Neural cell (in vitro differentiated cells): ENCODE results near the gene RNF133. TPM values are rescaled to one million over a fixed set of nuclear protein-coding genes. Genes with fewer than 3 reads are reported as not detected.

Source experiments
- H2AFZ ChIP-seq: fragments of 200-600, 300-800 bp; sonication (generic), shearing (Covaris generic); 2 replicates; pipeline ENCODE4 v1.6.0; 2014; ENCODE audit warnings: low read depth, mild to moderate bottlenecking, antibody characterized with exemption, low read length, moderate library complexity
- H3F3A ChIP-seq: fragments of 200-600 bp; shearing (Covaris generic); 2 replicates; pipeline ENCODE4 v1.6.1; 2016; ENCODE audit warnings: mild to moderate bottlenecking, moderate library complexity, mixed read lengths, antibody characterized with exemption, low read length; ENCODE audit not compliant: insufficient read depth, poor library complexity, severe bottlenecking
- H3K27ac ChIP-seq: fragments of 200-600, 300-800 bp; sonication (generic), shearing (Covaris generic); 2 replicates; pipeline ENCODE4 v1.5.1; 2014; ENCODE audit warnings: mild to moderate bottlenecking, low read length, moderate library complexity
- H3K27me3 ChIP-seq: fragments of 300-800, 200-600 bp; sonication (generic), shearing (Covaris generic); 2 replicates; pipeline ENCODE4 v1.6.0; 2014; ENCODE audit warnings: mild to moderate bottlenecking, low read depth, low read length, moderate library complexity; ENCODE audit not compliant: insufficient read depth
- H3K36me3 ChIP-seq: fragments of 300-800, 200-600 bp; sonication (generic), shearing (Covaris generic); 2 replicates; pipeline ENCODE4 v1.5.1; 2014; ENCODE audit warnings: mild to moderate bottlenecking, antibody characterized with exemption, low read length, moderate library complexity; ENCODE audit not compliant: insufficient read depth
- H3K4me2 ChIP-seq: fragments of 300-800, 200-600 bp; sonication (generic), shearing (Covaris generic); 2 replicates; pipeline ENCODE4 v1.6.0; 2014; ENCODE audit warnings: mild to moderate bottlenecking, low read length
- H3K4me3 ChIP-seq: fragments of 300-800, 200-600 bp; sonication (generic), shearing (Covaris generic); 2 replicates; pipeline ENCODE4 v1.5.1; 2014; ENCODE audit warnings: mild to moderate bottlenecking, low read length, moderate library complexity
- H3K79me2 ChIP-seq: fragments of 200-600 bp; shearing (Covaris generic); replicated peaks from 2 replicates; pipeline ENCODE4 v1.6.0; 2014; ENCODE audit warnings: mild to moderate bottlenecking, low read length, moderate library complexity; ENCODE audit not compliant: insufficient read depth
- H3K9ac ChIP-seq: fragments of 300-800, 200-600 bp; sonication (generic), shearing (Covaris generic); 2 replicates; pipeline ENCODE4 v1.6.1; 2016; ENCODE audit warnings: mild to moderate bottlenecking, low read length, mixed read lengths
- H3K9me2 ChIP-seq: fragments of 200-600 bp; shearing (Covaris generic); 2 replicates; pipeline ENCODE4 v1.6.1; 2016; ENCODE audit warnings: mild to moderate bottlenecking, low read length, mixed read lengths; ENCODE audit not compliant: insufficient read depth
- H3K9me3 ChIP-seq: fragments of 200-600, 300-800 bp; sonication (generic), shearing (Covaris generic); 2 replicates; pipeline ENCODE4 v1.6.1; 2016; ENCODE audit warnings: mild to moderate bottlenecking, mixed run types, low read length, moderate library complexity, mixed read lengths
- H4K20me1 ChIP-seq: fragments of 200-600 bp; shearing (Covaris generic); 2 replicates; pipeline ENCODE4 v1.6.1; 2016; ENCODE audit warnings: mild to moderate bottlenecking, mixed run types; ENCODE audit not compliant: insufficient read depth
- EP300 ChIP-seq: fragments of 450-650 bp; conservative IDR thresholded peaks from 2 replicates; pipeline ENCODE4 v1.6.1; 2014; ENCODE audit warnings: antibody characterized with exemption, mild to moderate bottlenecking, moderate library complexity; ENCODE audit not compliant: poor library complexity, severe bottlenecking
- EZH2 ChIP-seq: fragments of 200-600, 300-800 bp; shearing (Covaris generic), sonication (generic); IDR thresholded peaks from 2 replicates; pipeline ENCODE4 v1.6.1; 2014; ENCODE audit warnings: antibody characterized with exemption, low read length, borderline replicate concordance, mild to moderate bottlenecking; ENCODE audit not compliant: insufficient read depth, poor library complexity, severe bottlenecking
- MXI1 ChIP-seq: fragments of 450-650 bp; conservative IDR thresholded peaks from 2 replicates; pipeline ENCODE4 v1.6.1; 2014; ENCODE audit warnings: antibody characterized with exemption, mild to moderate bottlenecking; ENCODE audit not compliant: poor library complexity, severe bottlenecking
- POLR2AphosphoS5 ChIP-seq: IDR thresholded peaks from 2 replicates; pipeline ENCODE4 v1.6.1; 2012
- RAD21 ChIP-seq: fragments of 450-650 bp; conservative IDR thresholded peaks from 2 replicates; pipeline ENCODE4 v1.6.1; 2014; ENCODE audit warnings: antibody characterized with exemption, mild to moderate bottlenecking, moderate library complexity
- SMC3 ChIP-seq: fragments of 450-650 bp; conservative IDR thresholded peaks from 2 replicates; pipeline ENCODE4 v1.6.1; 2014; ENCODE audit warnings: antibody characterized with exemption, mild to moderate bottlenecking, moderate library complexity; ENCODE audit not compliant: poor library complexity
- TAF1 ChIP-seq: IDR thresholded peaks from 2 replicates; pipeline ENCODE4 v1.6.1; 2012; ENCODE audit warnings: low read depth
- polyA plus RNA-seq: library from polyadenylated mRNA; depleted of rRNA; stranded (reverse); fragments of >200 nt; gene quantifications from 2 replicates; pipeline ENCODE4 v1.2.3, GENCODE V29; 2014
- TF ChIP-seq, protein P1 (sequence below): IDR thresholded peaks from 2 replicates; pipeline ENCODE4 v1.6.1; 2012; ENCODE audit warnings: borderline replicate concordance
- TF ChIP-seq, protein P2 (sequence below): fragments of 450-650 bp; IDR thresholded peaks from 2 replicates; pipeline ENCODE4 v1.5.1; 2014; ENCODE audit warnings: antibody characterized with exemption, mild to moderate bottlenecking, moderate library complexity; ENCODE audit not compliant: poor library complexity, severe bottlenecking

RNF133 gene
- polyA plus RNA-seq, 1 donor from 2014 or later, result not detected

DNA sequence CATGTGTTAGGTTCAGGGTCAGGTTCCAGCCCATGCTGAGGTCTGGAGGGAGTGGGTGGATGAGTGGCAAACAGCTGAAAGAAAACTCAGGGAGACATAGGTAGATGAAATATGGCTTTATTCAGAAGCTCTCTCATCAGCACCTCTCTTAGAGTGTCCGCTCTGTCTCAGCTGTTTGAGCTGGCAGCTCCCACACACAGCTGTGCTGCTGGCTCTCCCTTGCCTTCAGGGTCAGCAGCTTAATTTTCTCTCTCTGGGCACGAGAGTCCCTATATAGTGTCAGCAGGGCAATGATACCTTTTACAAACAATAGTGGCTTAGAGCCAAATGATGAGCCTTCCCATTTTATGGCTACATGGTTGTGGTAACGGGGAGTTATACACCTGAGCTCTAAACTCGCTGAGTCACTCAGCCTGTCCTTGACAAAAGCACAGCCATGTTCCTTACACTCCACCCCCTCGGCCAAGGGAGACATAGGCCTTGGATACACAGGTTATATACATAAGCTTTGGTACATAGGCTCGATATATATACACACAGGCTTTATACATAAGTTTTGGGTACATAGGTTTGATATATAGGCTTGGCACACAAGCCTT is 10.4 kb downstream of the RNF133 start:
- Histone ChIP-seq H2AFZ (no peak overlapping the region), H4K20me1 (no peaks in the 10 kb centered on the region), H3K4me2 (no peak overlapping the region), H3K36me3 (no peaks in the 10 kb centered on the region), H3F3A (no peaks in the 10 kb centered on the region), H3K4me3 (no peak overlapping the region), H3K27me3 (no peaks in the 10 kb centered on the region), H3K9me3 (no peaks in the 10 kb centered on the region), H3K79me2 (no peaks in the 10 kb centered on the region), H3K9ac (no peak overlapping the region), H3K27ac (no peak overlapping the region), H3K9me2 (no peaks in the 10 kb centered on the region)
- no peak for TF ChIP-seq MXI1
- TF ChIP-seq EP300, result no peak
- TF ChIP-seq, protein P1, sequence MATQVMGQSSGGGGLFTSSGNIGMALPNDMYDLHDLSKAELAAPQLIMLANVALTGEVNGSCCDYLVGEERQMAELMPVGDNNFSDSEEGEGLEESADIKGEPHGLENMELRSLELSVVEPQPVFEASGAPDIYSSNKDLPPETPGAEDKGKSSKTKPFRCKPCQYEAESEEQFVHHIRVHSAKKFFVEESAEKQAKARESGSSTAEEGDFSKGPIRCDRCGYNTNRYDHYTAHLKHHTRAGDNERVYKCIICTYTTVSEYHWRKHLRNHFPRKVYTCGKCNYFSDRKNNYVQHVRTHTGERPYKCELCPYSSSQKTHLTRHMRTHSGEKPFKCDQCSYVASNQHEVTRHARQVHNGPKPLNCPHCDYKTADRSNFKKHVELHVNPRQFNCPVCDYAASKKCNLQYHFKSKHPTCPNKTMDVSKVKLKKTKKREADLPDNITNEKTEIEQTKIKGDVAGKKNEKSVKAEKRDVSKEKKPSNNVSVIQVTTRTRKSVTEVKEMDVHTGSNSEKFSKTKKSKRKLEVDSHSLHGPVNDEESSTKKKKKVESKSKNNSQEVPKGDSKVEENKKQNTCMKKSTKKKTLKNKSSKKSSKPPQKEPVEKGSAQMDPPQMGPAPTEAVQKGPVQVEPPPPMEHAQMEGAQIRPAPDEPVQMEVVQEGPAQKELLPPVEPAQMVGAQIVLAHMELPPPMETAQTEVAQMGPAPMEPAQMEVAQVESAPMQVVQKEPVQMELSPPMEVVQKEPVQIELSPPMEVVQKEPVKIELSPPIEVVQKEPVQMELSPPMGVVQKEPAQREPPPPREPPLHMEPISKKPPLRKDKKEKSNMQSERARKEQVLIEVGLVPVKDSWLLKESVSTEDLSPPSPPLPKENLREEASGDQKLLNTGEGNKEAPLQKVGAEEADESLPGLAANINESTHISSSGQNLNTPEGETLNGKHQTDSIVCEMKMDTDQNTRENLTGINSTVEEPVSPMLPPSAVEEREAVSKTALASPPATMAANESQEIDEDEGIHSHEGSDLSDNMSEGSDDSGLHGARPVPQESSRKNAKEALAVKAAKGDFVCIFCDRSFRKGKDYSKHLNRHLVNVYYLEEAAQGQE, result no peak
- TF ChIP-seq EZH2, result no peak
- no peak for TF ChIP-seq RAD21

DNA sequence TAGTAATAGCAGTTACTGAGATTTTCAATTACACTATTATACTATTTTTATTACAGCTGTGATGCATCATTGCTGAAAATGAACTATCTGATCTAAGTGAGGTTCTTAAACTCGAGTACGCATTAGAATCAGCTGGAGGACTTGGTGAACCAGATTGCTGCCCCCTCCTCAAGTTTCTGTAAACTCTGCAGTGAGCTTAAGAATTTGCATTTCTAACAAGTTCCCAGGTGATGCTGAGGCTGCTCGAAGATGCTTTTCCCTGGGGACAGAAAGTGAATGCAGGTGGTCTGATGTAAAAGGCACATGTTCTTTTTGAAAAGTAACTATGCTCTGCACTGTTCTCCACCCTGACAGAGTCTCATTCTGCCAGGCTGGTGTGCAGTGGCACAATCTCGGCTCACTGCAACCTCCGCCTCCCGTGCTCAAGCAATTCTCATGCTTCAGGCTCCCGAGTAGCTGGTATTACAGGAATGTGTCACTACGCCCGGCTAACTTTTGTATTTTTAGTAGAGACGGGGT is 12.5 kb downstream of the RNF133 start:
- TF ChIP-seq POLR2AphosphoS5 (no peak), MXI1 (no peak), EP300 (no peak), EZH2 (no peak), TAF1 (no peak), SMC3 (no peak), RAD21 (no peak)
- TF ChIP-seq, protein P2, sequence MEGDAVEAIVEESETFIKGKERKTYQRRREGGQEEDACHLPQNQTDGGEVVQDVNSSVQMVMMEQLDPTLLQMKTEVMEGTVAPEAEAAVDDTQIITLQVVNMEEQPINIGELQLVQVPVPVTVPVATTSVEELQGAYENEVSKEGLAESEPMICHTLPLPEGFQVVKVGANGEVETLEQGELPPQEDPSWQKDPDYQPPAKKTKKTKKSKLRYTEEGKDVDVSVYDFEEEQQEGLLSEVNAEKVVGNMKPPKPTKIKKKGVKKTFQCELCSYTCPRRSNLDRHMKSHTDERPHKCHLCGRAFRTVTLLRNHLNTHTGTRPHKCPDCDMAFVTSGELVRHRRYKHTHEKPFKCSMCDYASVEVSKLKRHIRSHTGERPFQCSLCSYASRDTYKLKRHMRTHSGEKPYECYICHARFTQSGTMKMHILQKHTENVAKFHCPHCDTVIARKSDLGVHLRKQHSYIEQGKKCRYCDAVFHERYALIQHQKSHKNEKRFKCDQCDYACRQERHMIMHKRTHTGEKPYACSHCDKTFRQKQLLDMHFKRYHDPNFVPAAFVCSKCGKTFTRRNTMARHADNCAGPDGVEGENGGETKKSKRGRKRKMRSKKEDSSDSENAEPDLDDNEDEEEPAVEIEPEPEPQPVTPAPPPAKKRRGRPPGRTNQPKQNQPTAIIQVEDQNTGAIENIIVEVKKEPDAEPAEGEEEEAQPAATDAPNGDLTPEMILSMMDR, result no peak
- TF ChIP-seq, protein P1, result no peak
- no peaks in the 10 kb centered on the region for H3K27me3 ChIP-seq
- H3K4me2 ChIP-seq, result no peak overlapping the region
- H3K9ac ChIP-seq, result no peak overlapping the region
- no peak overlapping the region for H3K4me3 ChIP-seq
- H3K9me2 ChIP-seq, result no peaks in the 10 kb centered on the region
- H3K36me3 ChIP-seq, result no peaks in the 10 kb centered on the region
- no peak overlapping the region for H2AFZ ChIP-seq
- no peaks in the 10 kb centered on the region for H4K20me1 ChIP-seq
- H3K79me2 ChIP-seq, result no peaks in the 10 kb centered on the region
- no peaks in the 10 kb centered on the region for H3F3A ChIP-seq
- no peaks in the 10 kb centered on the region for H3K9me3 ChIP-seq
- H3K27ac ChIP-seq, result no peak overlapping the region
